Bronchial epithelial cell (primary cell): ENCODE results near the gene NIN. TPM values are rescaled to one million over a fixed set of nuclear protein-coding genes. Genes with fewer than 3 reads are reported as not detected.

Experiments used
- DNase-seq: peaks from one replicate; pipeline ENCODE4 v3.0.0-alpha.2; 2010; ENCODE audit warnings: low read depth
- FAIRE-seq: peaks from 2 replicates; lab custom pipeline; 2011; peaks lifted over from hg19 to GRCh38; lab: Jason Lieb, UNC
- H3K27me3 ChIP-seq: 2 replicates; pipeline ENCODE4 v1.5.1; 2011; ENCODE audit warnings: low read length; ENCODE audit not compliant: control insufficient read depth, insufficient read depth
- H3K36me3 ChIP-seq: 2 replicates; pipeline ENCODE4 v1.5.1; 2011; ENCODE audit warnings: low read length; ENCODE audit not compliant: control insufficient read depth, insufficient read depth
- H3K4me3 ChIP-seq: 2 replicates; pipeline ENCODE4 v1.5.1; 2011; ENCODE audit warnings: mild to moderate bottlenecking, low read depth, low read length, control low read depth
- CTCF ChIP-seq: IDR thresholded peaks from 2 replicates; pipeline ENCODE4 v1.5.1; 2011; ENCODE audit warnings: mild to moderate bottlenecking, moderate library complexity, low read length, control low read depth, inconsistent platforms; ENCODE audit not compliant: insufficient read depth, severe bottlenecking
- total RNA-seq: library from RNA; depleted of rRNA; stranded (reverse); fragments of >200 nt; gene quantifications from 2 replicates; pipeline ENCODE4 v1.2.1, GENCODE V29; 2014

NIN gene
- total RNA-seq, 1 donor from 2014 or later, result 16.8 TPM

- FAIRE-seq (no peak), DNase-seq (peak; percentile 80)
- Histone ChIP-seq H3K36me3 (peaks cover 5% of the 10 kb centered on the region), H3K27me3 (no peaks in the 10 kb centered on the region), H3K4me3 (no peak overlapping the region)
- no peak for TF ChIP-seq CTCF
Observed at GRCh38 chr14:50726372-50727107, 104.4 kb downstream of the NIN start.

GRCh38 chr14:50725761-50726160 is 105.2 kb downstream of the NIN start:
- H3K27me3 ChIP-seq, result no peaks in the 10 kb centered on the region
- FAIRE-seq (no peak), DNase-seq (no peak)
- no peak overlapping the region for H3K4me3 ChIP-seq
- H3K36me3 ChIP-seq, result peaks cover 5% of the 10 kb centered on the region
- no peak for TF ChIP-seq CTCF

GRCh38 chr14:50719911-50720759 is 110.8 kb downstream of the NIN start:
- FAIRE-seq, result no peak
- Histone ChIP-seq H3K4me3 (no peak overlapping the region), H3K27me3 (no peaks in the 10 kb centered on the region), H3K36me3 (no peaks in the 10 kb centered on the region)
- peak; percentile 66 for DNase-seq
- TF ChIP-seq CTCF, result no peak

GRCh38 chr14:50718949-50719348 is 112.0 kb downstream of the NIN start:
- no peak for DNase-seq
- Histone ChIP-seq H3K27me3 (no peaks in the 10 kb centered on the region), H3K4me3 (no peak overlapping the region), H3K36me3 (no peaks in the 10 kb centered on the region)
- no peak for TF ChIP-seq CTCF
- no peak for FAIRE-seq

GRCh38 chr14:50717811-50718210 is 113.2 kb downstream of the NIN start:
- DNase-seq, result no peak
- H3K27me3 ChIP-seq, result no peaks in the 10 kb centered on the region
- H3K4me3 ChIP-seq, result no peak overlapping the region
- TF ChIP-seq CTCF, result no peak
- H3K36me3 ChIP-seq, result no peaks in the 10 kb centered on the region
- FAIRE-seq, result no peak
